ENCODE measurements around the gene ANGPT4.

DNA sequence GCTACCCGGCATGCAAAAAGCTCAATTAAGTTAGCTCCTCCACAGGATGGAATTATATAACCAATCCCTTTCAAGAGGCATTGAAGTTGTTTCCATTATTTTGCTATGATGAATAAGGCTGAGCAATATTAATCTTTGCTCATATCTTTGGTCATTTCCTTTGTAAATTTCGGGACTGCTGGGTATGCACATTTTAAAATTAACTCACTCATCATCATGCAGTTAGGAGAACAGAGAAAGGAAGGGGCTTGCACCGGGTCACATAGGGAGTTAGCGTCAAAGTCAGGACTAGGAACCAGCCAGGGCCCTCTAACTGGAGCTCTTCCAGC is 83.0 kb downstream of the ANGPT4 start:
- TF ChIP-seq, protein P1, sequence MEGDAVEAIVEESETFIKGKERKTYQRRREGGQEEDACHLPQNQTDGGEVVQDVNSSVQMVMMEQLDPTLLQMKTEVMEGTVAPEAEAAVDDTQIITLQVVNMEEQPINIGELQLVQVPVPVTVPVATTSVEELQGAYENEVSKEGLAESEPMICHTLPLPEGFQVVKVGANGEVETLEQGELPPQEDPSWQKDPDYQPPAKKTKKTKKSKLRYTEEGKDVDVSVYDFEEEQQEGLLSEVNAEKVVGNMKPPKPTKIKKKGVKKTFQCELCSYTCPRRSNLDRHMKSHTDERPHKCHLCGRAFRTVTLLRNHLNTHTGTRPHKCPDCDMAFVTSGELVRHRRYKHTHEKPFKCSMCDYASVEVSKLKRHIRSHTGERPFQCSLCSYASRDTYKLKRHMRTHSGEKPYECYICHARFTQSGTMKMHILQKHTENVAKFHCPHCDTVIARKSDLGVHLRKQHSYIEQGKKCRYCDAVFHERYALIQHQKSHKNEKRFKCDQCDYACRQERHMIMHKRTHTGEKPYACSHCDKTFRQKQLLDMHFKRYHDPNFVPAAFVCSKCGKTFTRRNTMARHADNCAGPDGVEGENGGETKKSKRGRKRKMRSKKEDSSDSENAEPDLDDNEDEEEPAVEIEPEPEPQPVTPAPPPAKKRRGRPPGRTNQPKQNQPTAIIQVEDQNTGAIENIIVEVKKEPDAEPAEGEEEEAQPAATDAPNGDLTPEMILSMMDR (IDR thresholded peaks at IDR 0.05; ENCODE audit: low read depth, low read length), result no peak
- no peak for TF ChIP-seq EZH2phosphoT487 (IDR thresholded peaks at IDR 0.05; ENCODE audit: low read depth)
